GM19324 (cell line): ENCODE data around the gene C1orf198.

Experiments used
- ATAC-seq: cut with Tn5 transposase; IDR thresholded peaks from one replicate; pipeline ENCODE4 v1.9.1; 2021; ENCODE audit warnings: mild to moderate bottlenecking, moderate library complexity; ENCODE audit not compliant: unreplicated experiment, low FRiP score

C1orf198 gene

GRCh38 chr1:230894032-230894431, 25.7 kb upstream of the C1orf198 start:
- no peak for ATAC-seq

- no peak for ATAC-seq
Measured at GRCh38 chr1:230892018-230892491, 23.7 kb upstream of the C1orf198 start.

GRCh38 chr1:230891413-230891812, 23.1 kb upstream of the C1orf198 start:
- ATAC-seq, result no peak

- no peak for ATAC-seq
Measured at GRCh38 chr1:230884646-230885045, 16.3 kb upstream of the C1orf198 start.

- no peak for ATAC-seq
Measured at GRCh38 chr1:230883967-230884366, 15.6 kb upstream of the C1orf198 start.

GRCh38 chr1:230879778-230880177, 11.5 kb upstream of the C1orf198 start:
- ATAC-seq, result no peak

GRCh38 chr1:230878591-230878990, 10.3 kb upstream of the C1orf198 start:
- ATAC-seq, result no peak

GRCh38 chr1:230877924-230878590, 9.7 kb upstream of the C1orf198 start:
- ATAC-seq, result no peak

GRCh38 chr1:230877146-230877923, 9.0 kb upstream of the C1orf198 start:
- ATAC-seq, result no peak

GRCh38 chr1:230876660-230877059, 8.3 kb upstream of the C1orf198 start:
- ATAC-seq, result no peak

- ATAC-seq, result no peak
Measured at GRCh38 chr1:230875370-230875769, 7.0 kb upstream of the C1orf198 start.

- no peak for ATAC-seq
Measured at GRCh38 chr1:230870916-230871315, 2.6 kb upstream of the C1orf198 start.

- no peak for ATAC-seq
Measured at GRCh38 chr1:230869500-230869899, 1.2 kb upstream of the C1orf198 start.

GRCh38 chr1:230868736-230869385, 540 bp upstream of the C1orf198 start:
- ATAC-seq, result peak; percentile 42

GRCh38 chr1:230867101-230867902, 1.0 kb downstream of the C1orf198 start:
- ATAC-seq, result no peak

GRCh38 chr1:230866171-230867070, 1.9 kb downstream of the C1orf198 start:
- ATAC-seq, result no peak

GRCh38 chr1:230865062-230865817, 3.1 kb downstream of the C1orf198 start:
- no peak for ATAC-seq

GRCh38 chr1:230864441-230864840, 3.9 kb downstream of the C1orf198 start:
- no peak for ATAC-seq

- ATAC-seq, result no peak
Measured at GRCh38 chr1:230863449-230863848, 4.9 kb downstream of the C1orf198 start.
